Measurements from ENCODE around the gene CNKSR3. TPM values are rescaled to one million over a fixed set of nuclear protein-coding genes. Genes with fewer than 3 reads are reported as not detected.

The CNKSR3 gene
- polyA plus RNA-seq, 3 donors, result not detected

- H3K79me2 ChIP-seq (ENCODE audit: insufficient read depth, low read length), result no peaks in the 10 kb centered on the region
- H3K27me3 Mint-ChIP-seq (ENCODE audit: low read depth in 3 of 3), result peaks cover 0 to 2% (median 0%) of the 10 kb centered on the region in 3 donors
- no peak overlapping the region for H3K4me3 ChIP-seq (replicated peaks in 1 of 3; ENCODE audit: low read depth in 2 of 3, low read length in 3 of 3)
- H3K9me3 Mint-ChIP-seq, result peaks cover 2 to 10% (median 9%) of the 10 kb centered on the region in 7 donors
- H3K4me1 Mint-ChIP-seq, result peaks cover 6% of the 10 kb centered on the region
- H3K9me3 ChIP-seq (replicated peaks in 1 of 2; ENCODE audit: control insufficient read depth in 1 of 2, insufficient read depth in 1 of 2, low read length in 2 of 2), result peaks cover 0 to 8% of the 10 kb centered on the region in 2 donors
- no peak overlapping the region for H3K4me3 Mint-ChIP-seq
- no peak overlapping the region for H3K9ac ChIP-seq (ENCODE audit: insufficient read depth, low read length, poor library complexity, severe bottlenecking)
- no peak overlapping the region for H2AFZ ChIP-seq (ENCODE audit: insufficient read depth, low read depth, low read length, poor library complexity, severe bottlenecking)
- peaks cover 7 to 9% of the 10 kb centered on the region in 2 donors for H3K4me1 ChIP-seq (ENCODE audit: control insufficient read depth in 1 of 2, insufficient read depth in 2 of 2, low read length in 2 of 2)
- H3K27ac ChIP-seq (ENCODE audit: low read depth in 1 of 2, low read length in 2 of 2), result no peak overlapping the region
- peaks cover 0 to 2% of the 10 kb centered on the region in 2 donors for H3K36me3 Mint-ChIP-seq
- no peak for DNase-seq
- H3K36me3 ChIP-seq (replicated peaks in 1 of 2; ENCODE audit: control insufficient read depth in 1 of 2, insufficient read depth in 2 of 2, low read length in 2 of 2), result no peaks in the 10 kb centered on the region
- H3K4me2 ChIP-seq (replicated peaks; ENCODE audit: extremely low read depth, low read length, poor library complexity, severe bottlenecking), result no peak overlapping the region
- 100% methylated on average over 1 of the region's 5 CpGs for WGBS (ENCODE audit: insufficient coverage)
- TF ChIP-seq, protein P1, sequence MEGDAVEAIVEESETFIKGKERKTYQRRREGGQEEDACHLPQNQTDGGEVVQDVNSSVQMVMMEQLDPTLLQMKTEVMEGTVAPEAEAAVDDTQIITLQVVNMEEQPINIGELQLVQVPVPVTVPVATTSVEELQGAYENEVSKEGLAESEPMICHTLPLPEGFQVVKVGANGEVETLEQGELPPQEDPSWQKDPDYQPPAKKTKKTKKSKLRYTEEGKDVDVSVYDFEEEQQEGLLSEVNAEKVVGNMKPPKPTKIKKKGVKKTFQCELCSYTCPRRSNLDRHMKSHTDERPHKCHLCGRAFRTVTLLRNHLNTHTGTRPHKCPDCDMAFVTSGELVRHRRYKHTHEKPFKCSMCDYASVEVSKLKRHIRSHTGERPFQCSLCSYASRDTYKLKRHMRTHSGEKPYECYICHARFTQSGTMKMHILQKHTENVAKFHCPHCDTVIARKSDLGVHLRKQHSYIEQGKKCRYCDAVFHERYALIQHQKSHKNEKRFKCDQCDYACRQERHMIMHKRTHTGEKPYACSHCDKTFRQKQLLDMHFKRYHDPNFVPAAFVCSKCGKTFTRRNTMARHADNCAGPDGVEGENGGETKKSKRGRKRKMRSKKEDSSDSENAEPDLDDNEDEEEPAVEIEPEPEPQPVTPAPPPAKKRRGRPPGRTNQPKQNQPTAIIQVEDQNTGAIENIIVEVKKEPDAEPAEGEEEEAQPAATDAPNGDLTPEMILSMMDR (IDR thresholded peaks at IDR 0.05), result no peak
- no peaks in the 10 kb centered on the region for H4K20me1 ChIP-seq (ENCODE audit: insufficient read depth, low read length)
- intact Hi-C loops (cut with micrococcal nuclease), result no loop called here
- no peaks in the 10 kb centered on the region for H3K27me3 ChIP-seq (ENCODE audit: control insufficient read depth in 2 of 2, insufficient read depth in 2 of 2, low read length in 2 of 2)
- H3K27ac Mint-ChIP-seq, result no peak overlapping the region
Measured at GRCh38 chr6:154412106-154412820, 98.2 kb downstream of the CNKSR3 start.

- Histone ChIP-seq H3K36me3 (replicated peaks in 1 of 2; ENCODE audit: control insufficient read depth in 1 of 2, insufficient read depth in 2 of 2, low read length in 2 of 2) (no peaks in the 10 kb centered on the region), H3K79me2 (ENCODE audit: insufficient read depth, low read length) (no peaks in the 10 kb centered on the region), H3K9me3 (replicated peaks in 1 of 2; ENCODE audit: control insufficient read depth in 1 of 2, insufficient read depth in 1 of 2, low read length in 2 of 2) (peaks cover 0 to 8% of the 10 kb centered on the region in 2 donors), H3K4me3 (replicated peaks in 1 of 3; ENCODE audit: low read depth in 2 of 3, low read length in 3 of 3) (no peak overlapping the region), H3K4me2 (replicated peaks; ENCODE audit: extremely low read depth, low read length, poor library complexity, severe bottlenecking) (no peak overlapping the region), H4K20me1 (ENCODE audit: insufficient read depth, low read length) (no peaks in the 10 kb centered on the region), H3K27me3 (ENCODE audit: control insufficient read depth in 2 of 2, insufficient read depth in 2 of 2, low read length in 2 of 2) (no peaks in the 10 kb centered on the region), H3K4me1 (ENCODE audit: control insufficient read depth in 1 of 2, insufficient read depth in 2 of 2, low read length in 2 of 2) (peaks cover 7 to 9% of the 10 kb centered on the region in 2 donors), H3K9ac (ENCODE audit: insufficient read depth, low read length, poor library complexity, severe bottlenecking) (no peak overlapping the region), H2AFZ (ENCODE audit: insufficient read depth, low read depth, low read length, poor library complexity, severe bottlenecking) (no peak overlapping the region), H3K27ac (ENCODE audit: low read depth in 1 of 2, low read length in 2 of 2) (no peak overlapping the region)
- peaks cover 2 to 11% (median 9%) of the 10 kb centered on the region in 7 donors for H3K9me3 Mint-ChIP-seq
- H3K27me3 Mint-ChIP-seq (ENCODE audit: low read depth in 3 of 3), result peaks cover 0 to 2% (median 0%) of the 10 kb centered on the region in 3 donors
- intact Hi-C loops (cut with micrococcal nuclease), result no loop called here
- H3K4me1 Mint-ChIP-seq, result peaks cover 6% of the 10 kb centered on the region
- H3K27ac Mint-ChIP-seq, result peak overlapping the region in 1 of 7 donors; percentile 13
- H3K4me3 Mint-ChIP-seq, result no peak overlapping the region
- no peak for DNase-seq
- 100% methylated on average over 4 of the region's 5 CpGs for WGBS (ENCODE audit: insufficient coverage)
- H3K36me3 Mint-ChIP-seq, result peaks cover 0 to 2% of the 10 kb centered on the region in 2 donors
- TF ChIP-seq, protein P1 (IDR thresholded peaks at IDR 0.05), result no peak
Measured at GRCh38 chr6:154411076-154411475, 99.4 kb downstream of the CNKSR3 start.

All from CD14-positive monocyte (primary cell).